Inflammatory macrophage treated with lipopolysaccharide for 4 hours (primary cell): Measurements from ENCODE around the gene MTA1.
A peak's percentile ranks its signal among the peaks of the same experiment; 100 is the strongest.

Experiments used
- DNase-seq: peaks from one replicate; pipeline ENCODE4 v3.0.0-alpha.2; 2020

Gene MTA1

DNA sequence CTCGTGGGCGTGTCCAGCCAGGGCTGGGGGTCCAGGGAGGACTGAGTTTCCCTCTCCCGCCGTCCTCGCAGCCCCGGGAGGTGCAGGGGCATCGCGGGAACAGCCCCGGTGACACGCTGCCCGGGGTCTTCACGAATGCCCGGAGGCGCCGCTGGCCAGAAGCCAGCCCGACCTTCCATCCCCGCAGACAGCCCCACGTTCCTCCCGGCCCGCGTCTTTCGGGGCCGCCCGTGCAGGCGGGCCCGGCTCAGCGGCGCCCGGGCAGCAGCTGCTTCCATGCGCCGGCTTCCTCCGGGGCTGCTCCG is 70.6 kb downstream of the MTA1 start:
- no peak for DNase-seq

DNA sequence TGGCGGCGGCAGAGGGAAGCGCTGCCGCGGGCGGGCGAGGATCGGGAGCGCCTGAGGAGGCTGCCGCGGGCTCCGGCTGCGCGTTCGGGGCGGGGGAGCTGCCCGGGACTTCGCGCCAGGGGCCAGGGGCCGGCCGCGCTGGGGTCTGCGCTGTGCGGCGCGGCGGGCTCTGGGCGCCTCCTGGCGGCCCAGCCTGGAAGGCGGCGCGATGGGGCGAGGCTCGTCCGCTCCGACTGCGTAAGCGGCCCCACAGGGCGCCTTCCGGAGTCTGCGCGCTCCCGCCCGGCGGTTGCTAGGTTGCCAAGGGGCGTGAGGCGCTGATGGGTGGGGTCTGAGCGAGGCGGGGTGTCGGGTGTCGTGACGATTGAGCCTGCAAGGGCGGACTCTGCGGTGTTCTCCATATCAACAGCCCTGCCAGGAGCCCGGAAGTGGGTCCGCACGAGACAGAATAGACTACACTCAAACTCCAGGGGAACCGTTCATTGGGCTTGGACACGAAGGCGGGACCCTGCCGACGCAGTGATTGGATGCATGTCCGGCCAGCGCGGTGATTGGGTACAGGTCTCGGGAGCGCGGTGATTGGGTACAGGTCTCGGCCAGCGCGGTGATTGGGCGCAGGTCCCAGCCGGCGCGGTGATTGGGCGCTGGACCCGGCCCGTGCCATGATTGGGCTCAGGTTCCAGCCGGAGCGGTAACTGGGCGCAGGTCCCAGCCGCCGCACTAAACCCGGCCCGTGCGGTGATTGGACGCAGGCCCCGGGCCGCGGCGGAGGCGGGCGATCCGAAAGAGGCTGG is 71.1 kb downstream of the MTA1 start, which contains the start of gene TEDC1:
TSS of gene TEDC1 (plus strand) at position 675 of the 794 bp plus-strand sequence. CDS start 130 bp downstream, outside the sequence.
- peak; percentile 100 for DNase-seq

DNA sequence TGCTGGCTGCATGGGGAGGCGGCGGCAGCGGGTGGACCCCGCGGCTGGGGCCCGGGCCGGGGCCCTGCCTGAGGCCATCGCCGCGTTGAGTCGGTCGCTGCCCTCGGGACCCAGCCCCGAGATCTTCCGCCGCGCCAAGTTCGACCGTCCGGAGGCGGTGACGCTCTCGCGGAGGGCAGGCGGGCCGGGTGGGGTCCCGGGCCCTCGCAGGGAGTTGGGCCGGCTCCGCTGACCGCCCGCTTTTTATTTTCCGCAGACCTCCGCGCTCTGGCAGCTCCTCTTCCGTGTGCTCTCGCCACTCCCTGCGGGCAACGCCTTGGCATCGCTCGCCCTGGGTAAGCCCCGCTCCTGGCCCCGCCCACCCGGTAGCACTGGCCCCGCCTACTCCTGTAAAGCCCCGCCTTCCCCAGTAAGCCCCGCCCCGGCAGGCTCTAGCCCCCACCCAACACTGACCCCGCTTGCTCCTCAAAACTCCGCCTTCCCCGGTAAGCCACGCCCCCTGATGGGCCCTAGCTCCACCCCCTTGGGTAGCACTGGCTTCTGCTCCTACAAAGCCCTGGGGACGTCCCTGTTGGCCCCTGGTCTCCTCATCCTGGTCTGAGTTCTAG is 71.8 kb downstream of the MTA1 start:
- DNase-seq = peak; percentile 81

DNA sequence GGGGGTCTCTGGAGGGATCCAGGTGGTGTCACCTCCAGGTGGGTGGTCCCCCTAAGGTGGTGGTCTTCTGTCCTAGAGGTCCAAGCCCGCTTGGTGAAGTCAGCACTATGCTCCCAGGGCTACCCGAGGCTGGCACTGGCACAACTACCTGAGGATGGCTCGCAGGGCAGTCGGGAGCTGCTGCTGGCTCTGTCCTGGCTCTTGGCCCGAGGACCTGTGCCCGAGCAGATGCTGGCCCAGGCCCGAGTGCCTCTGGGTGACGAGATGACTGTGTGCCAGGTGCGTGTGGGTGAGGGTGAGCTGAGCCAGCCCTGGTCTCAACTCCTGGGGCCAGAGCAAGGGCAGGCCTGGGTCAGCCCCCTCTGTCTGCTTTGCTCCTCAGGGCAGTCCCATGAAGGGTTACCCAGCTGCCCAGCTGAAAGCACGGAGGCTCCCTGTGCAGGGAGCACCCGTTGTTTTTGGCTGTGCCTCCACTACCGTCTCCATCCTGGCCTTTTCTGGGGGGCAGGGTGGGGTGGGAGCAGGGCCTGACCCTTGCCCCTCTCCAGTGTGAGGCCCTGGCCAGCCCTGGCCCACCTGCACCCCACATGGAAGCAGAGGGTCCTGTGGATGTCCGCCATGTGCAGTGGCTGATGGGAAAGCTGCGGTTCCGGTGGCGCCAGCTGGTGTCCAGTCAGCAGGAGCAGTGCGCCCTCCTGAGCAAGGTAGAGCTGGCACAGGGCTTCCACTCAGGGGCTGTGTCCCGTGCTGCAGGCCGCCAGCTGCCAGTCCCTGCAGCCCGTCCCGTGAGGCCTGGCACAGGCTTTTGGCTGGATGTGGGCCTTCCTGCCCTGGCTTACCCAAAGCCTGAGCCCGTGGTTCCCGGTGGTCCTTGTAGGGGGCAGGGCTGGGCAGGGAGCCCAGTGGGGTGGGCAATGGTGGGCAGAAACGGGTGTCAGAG is 72.7 kb downstream of the MTA1 start:
- no peak for DNase-seq

DNA sequence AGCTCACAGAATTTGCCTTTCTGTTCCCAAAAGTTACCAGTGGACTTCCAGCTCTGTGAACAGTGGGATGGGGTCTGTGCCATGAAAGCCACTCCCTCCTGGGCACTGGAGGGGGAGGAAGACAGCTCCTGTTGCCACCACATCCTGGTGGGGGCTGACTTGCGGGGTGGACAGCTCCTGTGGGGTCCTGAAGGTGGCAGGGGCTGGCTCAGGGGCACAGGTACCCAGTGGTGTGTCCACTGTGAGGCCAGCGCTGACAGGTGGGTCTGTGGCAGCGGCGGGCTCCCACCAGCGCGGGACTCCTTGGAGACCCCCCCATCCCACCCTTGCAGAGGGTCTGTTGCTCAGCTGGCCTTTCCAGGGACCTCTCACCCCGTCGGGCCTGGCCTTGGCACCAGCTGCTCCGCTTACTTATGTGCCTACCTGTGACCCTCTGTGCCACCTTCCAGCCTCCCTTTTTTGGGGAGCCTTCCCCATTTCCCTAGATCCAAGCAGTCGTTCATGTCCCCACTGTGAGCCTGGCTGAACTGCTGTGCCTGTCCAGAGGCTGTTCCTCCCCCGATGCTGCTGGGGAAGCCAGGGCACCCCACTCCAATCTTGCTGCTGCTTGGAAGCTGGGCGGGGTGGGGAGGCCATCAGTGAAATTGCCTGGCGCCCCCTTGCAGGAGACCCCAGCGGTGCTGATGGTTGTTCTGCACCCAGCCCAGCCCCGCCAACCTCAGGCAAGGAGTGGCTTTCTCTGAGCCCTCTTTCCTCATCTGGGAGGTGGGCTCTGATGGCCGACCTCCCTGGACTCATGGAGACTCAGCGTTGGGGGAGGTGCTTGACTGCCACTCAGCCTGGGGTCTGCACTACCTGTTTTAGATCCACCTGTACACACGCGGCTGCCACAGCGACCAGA is 73.6 kb downstream of the MTA1 start:
- DNase-seq = no peak

DNA sequence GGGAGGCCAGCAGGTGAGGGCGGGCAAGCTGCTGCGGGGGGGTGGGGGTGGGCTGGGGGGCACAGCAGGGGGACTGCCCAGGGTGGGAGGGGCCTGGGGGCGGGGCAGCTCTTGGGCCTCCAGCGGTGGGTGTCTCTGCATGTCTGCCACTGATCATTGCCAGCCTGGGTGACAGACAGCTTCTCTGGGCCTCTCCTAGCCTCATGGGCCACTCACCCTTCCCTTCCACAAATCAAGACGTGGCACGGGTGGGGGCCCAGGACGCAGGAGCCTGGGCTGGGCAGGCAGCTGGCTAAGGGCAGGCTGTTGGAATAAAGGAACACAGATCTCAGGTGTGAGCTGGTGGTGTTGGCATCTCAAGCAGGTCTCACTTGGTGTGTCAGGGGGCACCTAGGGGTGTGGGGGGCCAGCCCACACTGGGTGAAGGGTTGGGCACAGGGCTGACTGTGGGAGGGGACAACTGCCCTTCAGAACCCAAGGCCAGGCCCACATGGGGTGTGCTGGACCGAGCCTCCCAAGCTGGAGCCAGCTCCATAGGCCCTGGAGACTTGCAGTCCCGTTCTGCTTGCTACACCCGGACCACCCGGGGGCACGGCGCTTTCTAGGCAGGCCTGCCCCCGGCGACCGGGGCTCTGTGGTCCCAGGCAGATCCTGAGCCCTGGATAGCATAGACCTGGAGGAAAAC is 74.4 kb downstream of the MTA1 start:
- DNase-seq = no peak

DNA sequence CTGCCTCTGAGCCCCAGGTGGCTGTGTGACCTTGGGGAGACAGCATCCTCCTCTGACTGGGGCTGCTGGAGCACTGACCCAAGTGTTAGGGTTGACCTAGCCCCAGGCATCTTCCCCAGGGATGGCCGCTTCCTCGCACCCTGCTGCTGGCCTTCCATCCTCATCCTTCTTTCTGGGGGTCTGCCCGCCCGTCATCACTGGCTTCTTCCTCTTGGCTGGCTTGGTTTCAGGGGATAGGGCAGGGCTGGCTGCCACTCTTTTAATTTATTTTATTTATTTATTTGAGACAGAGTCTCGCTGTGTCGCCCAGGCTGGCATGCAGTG is 74.9 kb downstream of the MTA1 start:
- DNase-seq = no peak

DNA sequence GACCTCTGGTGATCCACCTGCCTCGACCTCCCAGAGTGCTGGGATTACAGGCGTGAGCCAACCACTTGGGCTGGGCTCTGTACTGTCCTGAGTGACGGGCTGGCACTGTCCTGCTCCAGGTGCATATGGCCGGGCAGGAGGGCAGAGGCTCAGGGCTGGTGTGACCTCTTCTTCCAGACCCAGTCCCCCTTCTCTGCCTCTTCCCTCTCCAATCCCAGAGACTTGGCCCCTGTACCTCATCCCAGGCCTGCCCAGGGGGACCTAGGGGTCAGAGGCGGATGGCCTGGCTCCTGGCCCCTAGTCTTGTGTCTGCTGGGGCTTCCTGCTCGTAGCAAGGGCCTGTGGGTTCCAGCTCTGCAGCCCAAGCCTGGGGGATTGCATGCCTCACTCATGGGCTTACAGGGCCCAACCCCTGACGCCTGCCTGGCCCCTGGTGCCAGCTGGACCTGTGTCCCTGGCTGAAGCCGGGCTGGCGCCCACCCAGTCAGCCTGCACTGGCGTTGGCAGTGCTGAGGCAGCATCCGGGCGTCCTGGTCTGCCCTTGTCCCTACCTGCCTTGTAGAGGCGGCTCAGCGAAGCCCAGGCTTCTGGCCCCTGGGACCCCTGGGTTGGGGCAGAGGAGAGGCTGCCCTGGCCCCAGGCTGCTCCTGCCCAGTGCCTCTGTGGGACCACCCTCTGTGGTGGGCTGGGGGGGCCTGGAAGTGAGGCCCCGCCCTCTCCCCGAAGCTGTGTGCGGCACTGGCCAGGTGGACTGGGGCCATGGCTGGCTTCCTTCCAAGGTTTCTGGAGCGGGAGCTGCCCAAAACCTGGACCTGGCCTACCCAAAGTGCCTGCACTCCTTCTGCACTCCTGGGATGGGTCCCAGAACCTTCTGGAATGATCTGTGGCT is 75.7 kb downstream of the MTA1 start:
- DNase-seq = no peak

DNA sequence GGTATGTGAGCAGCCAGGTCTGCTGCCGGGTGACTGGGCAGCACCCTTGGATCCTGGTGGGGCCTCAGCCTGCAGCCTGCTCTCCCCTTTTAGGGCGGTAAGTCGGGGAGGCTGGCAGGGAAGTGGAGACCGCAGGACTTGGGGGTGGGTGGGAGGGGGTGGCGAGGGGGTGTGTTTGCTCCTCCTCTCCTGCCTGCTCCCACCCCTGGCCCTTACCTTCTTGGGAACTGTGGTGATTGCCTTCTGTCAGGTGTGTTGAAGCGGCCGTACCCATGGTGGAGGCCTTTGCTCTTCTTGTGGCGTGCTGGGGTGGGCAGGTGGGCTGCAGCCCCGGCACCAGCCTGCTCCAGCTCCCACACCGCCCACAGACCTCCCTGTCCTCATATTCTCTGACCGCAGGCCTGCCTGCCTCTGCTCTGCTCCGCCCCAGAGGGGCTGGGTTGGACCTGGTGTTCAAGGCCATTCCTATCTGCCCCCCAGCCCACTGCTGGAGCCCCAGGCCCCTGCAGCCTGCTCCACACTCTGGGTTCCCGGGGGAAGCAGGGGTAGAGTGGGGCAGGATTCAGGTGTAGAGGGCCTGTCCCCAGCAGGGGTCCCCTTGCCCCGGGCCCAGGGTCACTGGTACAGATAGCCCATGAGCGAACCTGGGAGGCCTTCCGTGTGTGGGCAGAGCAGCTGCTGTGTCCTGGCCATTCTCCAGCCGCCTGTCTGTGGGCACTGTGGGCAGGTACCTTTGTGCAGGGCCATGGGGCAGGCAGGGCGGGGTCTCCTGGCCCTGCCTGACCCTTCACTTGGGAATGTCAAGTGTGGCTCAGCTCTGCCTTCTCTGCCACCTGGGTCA is 76.6 kb downstream of the MTA1 start:
- DNase-seq = no peak

DNA sequence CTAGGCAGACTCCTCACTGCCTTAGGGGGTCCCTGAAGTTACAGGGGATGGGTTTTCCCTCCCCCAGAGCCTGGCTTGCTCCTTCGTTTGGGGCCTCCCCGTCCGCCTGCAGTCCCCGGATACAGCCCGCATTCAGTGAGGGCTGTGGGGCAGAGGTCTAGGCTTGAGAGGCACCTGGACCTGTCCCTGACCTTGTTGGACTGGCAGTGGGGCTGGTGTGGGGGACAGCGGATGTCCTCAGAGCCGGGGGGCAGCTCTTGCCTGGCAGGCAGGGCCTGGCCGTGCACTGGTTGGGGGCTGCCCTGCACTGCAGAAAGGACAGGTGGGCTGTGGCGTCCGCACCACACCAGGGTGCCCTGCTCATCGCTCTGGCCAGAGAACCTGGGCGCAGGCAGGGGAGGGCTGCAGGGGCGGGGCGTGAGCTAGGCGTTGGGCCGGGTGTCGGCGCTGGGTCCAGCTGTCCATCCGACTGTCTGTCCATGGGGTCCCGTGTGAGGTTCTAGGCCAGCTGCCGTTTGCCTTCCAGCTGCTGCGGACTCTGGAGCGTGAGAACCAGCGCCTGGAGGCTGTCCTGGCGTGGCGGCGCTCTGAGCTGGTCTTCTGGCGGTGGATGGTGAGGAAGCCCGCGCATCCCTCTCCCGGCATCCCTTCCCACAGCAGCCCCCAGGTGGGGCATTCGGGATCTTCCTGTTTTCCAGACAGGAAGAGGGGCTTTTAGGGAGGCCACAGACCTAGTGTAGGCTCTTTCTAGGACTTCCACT is 77.4 kb downstream of the MTA1 start:
- no peak for DNase-seq

DNA sequence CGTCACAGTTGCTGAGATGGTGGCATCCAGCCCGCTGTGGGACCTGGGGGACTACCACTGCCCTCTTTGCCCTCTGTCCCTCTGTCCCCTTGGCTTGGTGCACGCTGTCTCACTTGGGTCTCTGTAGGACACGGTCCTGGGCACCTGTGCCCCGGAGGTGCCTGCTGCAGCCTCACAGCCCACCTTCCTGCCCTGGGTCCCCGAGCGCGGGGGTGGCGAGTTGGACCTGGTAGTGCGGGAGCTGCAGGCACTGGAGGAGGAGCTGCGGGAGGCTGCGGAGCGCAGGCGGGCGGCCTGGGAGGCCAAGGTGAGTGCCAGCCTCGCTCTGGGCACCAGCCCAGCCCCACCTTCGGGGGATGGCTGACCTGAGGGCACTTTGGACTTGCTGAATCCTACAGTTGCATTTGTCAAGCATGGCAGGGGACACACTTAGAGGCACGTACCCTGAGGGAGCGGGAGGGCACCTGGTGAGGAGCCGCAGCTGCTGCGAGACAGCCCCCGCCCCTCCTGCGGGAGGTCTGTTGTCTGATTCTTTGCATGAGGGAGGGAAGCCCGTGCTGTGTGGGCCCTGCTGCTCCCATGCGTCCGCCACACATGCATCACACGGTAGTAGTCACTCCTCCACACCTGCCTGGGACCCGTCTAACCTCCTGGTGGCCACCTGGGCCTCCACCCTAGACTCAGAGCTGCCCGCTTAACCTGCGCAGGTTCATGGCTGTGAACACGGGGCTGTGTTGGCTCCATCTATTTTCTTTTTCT is 78.2 kb downstream of the MTA1 start:
- DNase-seq = no peak

DNA sequence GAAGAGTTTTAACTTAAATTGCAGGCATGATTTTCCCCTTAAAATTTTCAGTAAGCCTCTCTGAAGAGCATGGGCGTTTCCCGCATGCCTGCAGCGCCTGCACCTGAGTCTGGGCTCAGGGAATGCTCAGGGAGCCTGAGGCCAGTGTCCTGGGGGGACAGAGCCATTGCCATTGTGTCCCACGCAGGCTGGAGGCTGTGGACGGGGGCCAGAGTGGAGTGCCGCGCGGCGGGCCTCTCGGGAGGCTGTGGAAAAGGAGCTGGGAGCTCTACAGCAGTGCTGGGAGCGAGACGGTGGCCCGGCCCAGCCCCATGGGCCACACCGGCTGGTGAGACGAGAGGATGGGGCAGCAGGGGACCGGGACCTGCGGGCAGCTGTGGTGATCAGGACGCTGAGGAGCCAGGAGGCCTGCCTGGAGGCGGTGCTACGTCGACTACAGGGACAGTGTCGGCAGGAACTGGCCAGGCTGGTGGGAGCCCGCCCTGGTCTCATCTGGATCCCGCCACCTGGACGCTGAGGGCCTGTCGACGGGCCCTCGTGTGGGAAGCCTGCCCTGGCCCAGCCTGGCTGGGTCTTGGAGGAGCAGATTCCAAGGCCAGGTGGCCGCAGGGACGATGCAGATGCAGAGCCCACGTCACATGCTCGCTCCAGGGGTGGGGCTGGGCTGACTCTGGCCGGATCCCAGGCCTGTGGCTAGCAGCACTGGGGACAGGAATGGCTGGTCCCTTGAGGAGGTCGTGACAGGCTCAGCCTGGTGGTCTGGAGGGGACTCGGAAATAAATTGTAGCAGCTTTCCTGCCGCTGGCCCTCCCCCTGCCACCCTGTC is 79.0 kb downstream of the MTA1 start:
- no peak for DNase-seq

DNA sequence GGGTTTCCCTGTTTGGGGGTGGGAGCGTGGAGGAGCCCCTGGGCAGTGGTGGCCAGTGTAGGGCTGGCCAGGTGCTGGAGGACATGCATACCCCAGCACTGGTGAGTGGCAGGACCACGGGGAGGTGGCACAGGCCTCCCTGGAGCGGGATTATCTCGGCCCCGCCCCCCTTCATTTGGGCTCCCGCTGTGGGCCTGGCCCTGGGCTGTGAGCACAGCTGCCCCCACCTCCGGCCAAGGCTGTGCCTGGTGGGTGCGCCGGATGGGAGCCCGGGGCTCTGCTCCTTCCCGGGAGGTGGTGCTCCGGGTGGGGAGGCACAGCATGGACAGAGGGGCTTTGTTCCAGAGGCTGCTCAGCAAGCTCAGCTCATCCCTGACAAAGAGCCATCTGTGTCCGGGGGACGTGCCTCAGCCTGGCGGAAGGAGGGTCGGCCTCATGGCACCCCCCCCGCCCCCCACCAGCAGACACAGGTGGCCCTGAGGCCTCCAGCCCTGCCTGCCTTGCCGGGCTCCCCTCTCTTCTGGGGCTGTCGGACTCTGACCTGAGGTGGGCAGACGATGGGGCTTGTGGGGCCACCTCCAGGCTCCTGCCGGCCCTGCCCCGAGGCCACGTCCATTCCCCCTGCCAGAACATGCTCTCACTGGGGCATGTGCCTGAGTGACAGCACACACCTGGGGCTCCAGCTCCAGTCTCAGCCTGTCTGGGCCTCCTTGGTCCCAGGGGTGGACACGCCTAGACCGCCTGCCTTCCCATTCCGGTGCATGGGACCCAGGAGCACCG is 79.8 kb downstream of the MTA1 start:
- no peak for DNase-seq

DNA sequence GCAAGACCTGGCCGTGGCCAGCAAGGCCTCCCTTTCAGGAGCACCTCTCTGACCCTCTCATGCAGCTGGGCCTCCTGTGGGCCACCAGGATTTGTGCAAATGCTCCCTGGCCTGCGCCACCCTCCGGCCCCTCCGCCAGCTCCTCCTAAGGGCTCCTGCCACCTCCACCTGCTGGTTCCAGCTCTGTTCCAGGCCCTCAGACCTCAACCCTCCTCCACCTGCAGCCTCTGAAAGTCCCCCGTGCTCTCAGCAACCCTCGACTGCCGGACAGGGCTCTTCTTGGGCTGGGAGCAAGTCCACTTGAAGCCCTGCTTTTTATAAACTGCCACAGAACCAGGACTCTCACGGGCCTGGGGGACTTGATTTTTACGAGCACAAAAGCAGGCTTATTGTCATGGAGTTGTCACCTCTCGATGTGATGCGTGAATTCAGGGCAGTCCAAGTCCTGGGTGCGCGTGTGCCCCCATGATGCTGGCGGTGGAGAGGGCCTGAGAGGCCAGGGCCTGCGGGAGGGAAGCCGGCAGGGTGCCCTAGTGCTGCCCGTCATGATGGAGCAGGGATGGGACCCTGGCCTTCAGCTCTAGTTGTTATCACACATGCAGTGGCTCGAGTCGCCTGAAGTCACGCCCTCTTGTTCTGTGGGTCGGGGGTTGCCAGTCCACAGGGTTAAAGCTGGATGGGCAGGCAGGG is 80.6 kb downstream of the MTA1 start:
- DNase-seq = no peak

DNA sequence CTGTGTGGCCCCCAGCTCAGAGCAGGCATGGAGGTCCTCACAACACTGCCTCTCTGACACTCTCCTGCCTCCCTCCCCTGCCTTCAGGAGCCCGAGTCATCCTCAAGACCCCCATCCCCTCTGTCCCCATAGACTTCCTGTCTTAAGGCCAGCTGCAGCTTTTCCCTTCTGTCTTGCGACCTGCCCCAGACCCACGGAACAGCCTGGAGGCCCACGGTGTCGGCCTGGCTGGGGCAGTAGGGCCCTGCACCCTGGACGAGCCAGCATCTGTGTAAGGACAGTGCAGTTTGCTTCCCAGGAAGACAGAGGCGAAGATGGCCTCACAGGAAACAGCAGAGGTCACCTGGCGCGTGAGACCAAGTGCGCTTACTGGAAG is 81.1 kb downstream of the MTA1 start:
- DNase-seq = no peak
